CD4-positive, alpha-beta T cell (primary cell): Measurements from ENCODE around the gene ACE. TPM values are rescaled to one million over a fixed set of nuclear protein-coding genes. Genes with fewer than 3 reads are reported as not detected.

Experiments
- ATAC-seq: fragments of 200-7000 bp; cut with Tn5 transposase; one replicate; pipeline ENCODE4 v1.10.0; 2022; ENCODE audit warnings: mild to moderate bottlenecking; ENCODE audit not compliant: poor library complexity
- CTCF ChIA-PET: fragments of 350-600 bp; sonication (Branson Sonifier 250); formaldehyde crosslinking; loops from one replicate; lab custom pipeline; 2021; ENCODE audit warnings: antibody characterized with exemption, inconsistent platforms; lab: Charles Lee
- POLR2A ChIA-PET: fragments of 350-600 bp; sonication (Branson Sonifier 250); formaldehyde crosslinking; loops from one replicate; lab custom pipeline; 2021; ENCODE audit warnings: antibody characterized with exemption, inconsistent platforms; lab: Charles Lee
- DNase-seq, 14 experiments: peaks; one replicate each; pipeline ENCODE4 v3.0.0-alpha.2; 2013 to 2020; ENCODE audit warnings: mixed read lengths in 2 of 14
- H3K27ac ChIP-seq, 2 donors: one replicate each; pipeline versions ENCODE4 v1.5.1 to v1.7.0; 2013; ENCODE audit warnings: low read length in 2 of 2, low read depth in 1 of 2, mild to moderate bottlenecking in 1 of 2
- H3K27me3 ChIP-seq, 2 experiments: 1 replicate in 1 of 2; 2 replicates in 1 of 2; pipeline versions ENCODE4 v1.6.1 to v1.7.0; 2013; ENCODE audit warnings: low read length in 2 of 2, control low read depth in 1 of 2, mild to moderate bottlenecking in 1 of 2, moderate library complexity in 1 of 2; ENCODE audit not compliant: insufficient read depth in 2 of 2, control insufficient read depth in 1 of 2
- H3K36me3 ChIP-seq: one replicate; pipeline ENCODE4 v1.6.1; 2013; ENCODE audit warnings: low read length, control low read depth; ENCODE audit not compliant: insufficient read depth
- H3K4me1 ChIP-seq: one replicate; pipeline ENCODE4 v1.6.1; 2013; ENCODE audit warnings: low read length, control low read depth; ENCODE audit not compliant: insufficient read depth
- H3K4me3 ChIP-seq: one replicate; pipeline ENCODE4 v1.5.1; 2013; ENCODE audit warnings: mild to moderate bottlenecking, low read length, moderate library complexity
- H3K9me3 ChIP-seq, 2 experiments: 1 replicate in 1 of 2; 2 replicates in 1 of 2; pipeline versions ENCODE4 v1.6.1 to v1.7.0; 2013; ENCODE audit warnings: low read length in 2 of 2, mild to moderate bottlenecking in 2 of 2, control low read depth in 1 of 2, moderate library complexity in 1 of 2; ENCODE audit not compliant: control insufficient read depth in 1 of 2, insufficient read depth in 1 of 2
- H3K27ac Mint-ChIP-seq: one replicate; pipeline ENCODE4 v1.8.0; 2020; ENCODE audit warnings: mixed read lengths
- H3K27me3 Mint-ChIP-seq: one replicate; pipeline ENCODE4 v1.8.0; 2021; ENCODE audit warnings: mixed read lengths
- H3K36me3 Mint-ChIP-seq: one replicate; pipeline ENCODE4 v1.8.0; 2021; ENCODE audit warnings: low read depth, mixed read lengths
- H3K4me1 Mint-ChIP-seq: one replicate; pipeline ENCODE4 v1.8.0; 2021; ENCODE audit warnings: low read depth, mixed read lengths
- H3K4me3 Mint-ChIP-seq: one replicate; pipeline ENCODE4 v1.8.0; 2020; ENCODE audit warnings: mild to moderate bottlenecking, mixed read lengths
- H3K9me3 Mint-ChIP-seq: one replicate; pipeline ENCODE4 v1.8.0; 2020; ENCODE audit warnings: mixed read lengths
- CTCF ChIP-seq: fragments of 200-600 bp; IDR thresholded peaks from one replicate; pipeline ENCODE4 v1.8.0; 2022; ENCODE audit warnings: antibody characterized with exemption, mild to moderate bottlenecking
- intact Hi-C, 2 experiments: fragments of 100-400 bp; cut with DNase I in 1 of 2; cut with micrococcal nuclease in 1 of 2; formaldehyde crosslinking; loops; one replicate each; pipeline versions ENCODE4 v1.15.1 to v1.9.0; 2023 to 2025; cut with DNase I, micrococcal nuclease
- total RNA-seq, 174 experiments: library from RNA in 2 of 174; stranded (reverse) in 2 of 174; gene quantifications; one replicate each; pipeline ENCODE4 v1.2.3 and lab custom pipeline; 2021 to 2026

Gene ACE
- total RNA-seq, 2 experiments from 2014 or later = 7.4 to 10.2 TPM

DNA sequence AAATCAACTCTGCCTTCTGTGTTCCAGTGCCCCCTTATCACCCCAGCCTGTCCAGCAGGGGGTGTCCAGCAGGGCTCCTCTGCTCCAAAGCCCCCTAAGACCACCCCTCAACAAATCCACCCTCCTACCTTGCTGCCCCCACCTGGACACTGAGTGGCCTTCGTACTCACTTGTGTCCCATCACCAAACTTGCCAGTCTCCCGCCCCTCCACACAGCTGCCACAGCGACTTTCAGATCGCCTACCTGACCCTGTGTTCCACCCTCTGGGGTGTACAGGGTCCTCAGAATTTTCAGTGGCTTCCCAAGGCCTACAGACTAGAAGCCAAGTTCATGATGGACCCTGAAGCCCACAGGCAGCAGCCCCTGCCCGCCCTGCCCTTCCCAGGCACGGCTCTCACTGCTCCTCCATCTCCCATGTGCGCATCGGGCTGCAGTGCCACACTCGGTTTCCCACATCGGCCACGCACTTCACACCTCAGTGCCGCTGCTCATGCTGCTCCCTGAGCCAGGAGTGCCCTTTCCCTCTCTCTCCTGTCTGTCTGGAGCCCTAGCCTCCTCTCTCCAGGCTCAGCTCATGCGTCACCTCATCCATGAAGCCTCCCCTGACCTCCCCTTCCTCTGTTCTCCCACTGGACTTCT, 58.1 kb downstream of the ACE start:
- H3K27ac ChIP-seq = no peak overlapping the region
- Mint-ChIP-seq H3K9me3 (no peaks in the 10 kb centered on the region), H3K27ac (no peak overlapping the region), H3K36me3 (no peaks in the 10 kb centered on the region), H3K27me3 (peaks cover 23% of the 10 kb centered on the region), H3K4me1 (peaks cover 4% of the 10 kb centered on the region), H3K4me3 (no peak overlapping the region)
- TF ChIP-seq CTCF = no peak
- peaks cover 9% of the 10 kb centered on the region for H3K4me1 ChIP-seq
- H3K9me3 ChIP-seq = no peaks in the 10 kb centered on the region
- peaks cover 18 to 22% of the 10 kb centered on the region in 2 experiments for H3K27me3 ChIP-seq
- H3K36me3 ChIP-seq = no peaks in the 10 kb centered on the region
- no peak overlapping the region for H3K4me3 ChIP-seq
- DNase-seq (no peak), ATAC-seq (no peak)
- intact Hi-C loops = no loop called here
- ChIA-PET CTCF (no interaction called here), POLR2A (no interaction called here)

GRCh38 chr17:63535640-63536039, 58.8 kb downstream of the ACE start:
- Mint-ChIP-seq H3K4me3 (no peak overlapping the region), H3K27ac (no peak overlapping the region), H3K36me3 (no peaks in the 10 kb centered on the region), H3K4me1 (peaks cover 4% of the 10 kb centered on the region), H3K9me3 (no peaks in the 10 kb centered on the region), H3K27me3 (peaks cover 27% of the 10 kb centered on the region)
- Histone ChIP-seq H3K9me3 (no peaks in the 10 kb centered on the region), H3K27me3 (peaks cover 19 to 22% of the 10 kb centered on the region in 2 experiments), H3K4me1 (peaks cover 9% of the 10 kb centered on the region), H3K36me3 (no peaks in the 10 kb centered on the region), H3K27ac (no peak overlapping the region), H3K4me3 (no peak overlapping the region)
- ChIA-PET CTCF (no interaction called here), POLR2A (no interaction called here)
- TF ChIP-seq CTCF = no peak
- intact Hi-C loops = no loop called here
- ATAC-seq = no peak
- no peak for DNase-seq

GRCh38 chr17:63537001-63537400, 60.1 kb downstream of the ACE start:
- Mint-ChIP-seq H3K27me3 (peaks cover 32% of the 10 kb centered on the region), H3K4me1 (peaks cover 4% of the 10 kb centered on the region), H3K4me3 (no peak overlapping the region), H3K9me3 (no peaks in the 10 kb centered on the region), H3K27ac (no peak overlapping the region), H3K36me3 (no peaks in the 10 kb centered on the region)
- Histone ChIP-seq H3K36me3 (no peaks in the 10 kb centered on the region), H3K4me3 (no peak overlapping the region), H3K9me3 (no peaks in the 10 kb centered on the region), H3K27me3 (peaks cover 19 to 22% of the 10 kb centered on the region in 2 experiments), H3K27ac (no peak overlapping the region), H3K4me1 (peaks cover 9% of the 10 kb centered on the region)
- TF ChIP-seq CTCF = no peak
- DNase-seq (no peak), ATAC-seq (no peak)
- ChIA-PET CTCF (no interaction called here), POLR2A (no interaction called here)
- intact Hi-C loops = no loop called here
